ENCODE results near the gene TNFRSF25.
"Not testable (repeated sequence)": the region's sequence is repeated elsewhere in the genome, so short reads cannot be mapped to it uniquely, and the experiment has no call there.

Gene TNFRSF25

GRCh38 chr1:6448749-6449631 lies 17.0 kb downstream of the TNFRSF25 start:
- DNase-seq: no peak

GRCh38 chr1:6447818-6448748 lies 17.9 kb downstream of the TNFRSF25 start:
- DNase-seq: peak; percentile 50

GRCh38 chr1:6447016-6447817 lies 18.8 kb downstream of the TNFRSF25 start:
- no peak for DNase-seq

- no peak for DNase-seq
Measured at GRCh38 chr1:6446665-6447015, 19.3 kb downstream of the TNFRSF25 start.

GRCh38 chr1:6445929-6446328 lies 20.0 kb downstream of the TNFRSF25 start:
- DNase-seq: not testable (repeated sequence)

- no peak for DNase-seq
Measured at GRCh38 chr1:6445062-6445763, 20.8 kb downstream of the TNFRSF25 start.

- no peak for DNase-seq
Measured at GRCh38 chr1:6444377-6444776, 21.6 kb downstream of the TNFRSF25 start.

- DNase-seq: no peak
Measured at GRCh38 chr1:6443339-6444115, 22.4 kb downstream of the TNFRSF25 start.

- no peak for DNase-seq
Measured at GRCh38 chr1:6441586-6441985, 24.4 kb downstream of the TNFRSF25 start.

- peak; percentile 44 for DNase-seq
Measured at GRCh38 chr1:6440198-6441126, 25.5 kb downstream of the TNFRSF25 start.

GRCh38 chr1:6438047-6438525 lies 27.9 kb downstream of the TNFRSF25 start:
- DNase-seq: no peak

- DNase-seq: not testable (repeated sequence)
Measured at GRCh38 chr1:6437012-6437700, 28.8 kb downstream of the TNFRSF25 start.

- DNase-seq: not testable (repeated sequence)
Measured at GRCh38 chr1:6436277-6436676, 29.7 kb downstream of the TNFRSF25 start.

- no peak for DNase-seq
Measured at GRCh38 chr1:6435547-6435946, 30.4 kb downstream of the TNFRSF25 start.

- no peak for DNase-seq
Measured at GRCh38 chr1:6435129-6435528, 30.8 kb downstream of the TNFRSF25 start.

- DNase-seq: no peak
Measured at GRCh38 chr1:6434186-6434585, 31.8 kb downstream of the TNFRSF25 start.

GRCh38 chr1:6431645-6432579 lies 34.1 kb downstream of the TNFRSF25 start:
- DNase-seq: not testable (repeated sequence)

Data from NCI-H774 (cell line).